GM19455 (cell line): ENCODE measurements around the gene SMOC1.

Experiments
- ATAC-seq: cut with Tn5 transposase; IDR thresholded peaks from one replicate; pipeline ENCODE4 v1.9.1; 2021; ENCODE audit not compliant: unreplicated experiment

SMOC1 gene

DNA sequence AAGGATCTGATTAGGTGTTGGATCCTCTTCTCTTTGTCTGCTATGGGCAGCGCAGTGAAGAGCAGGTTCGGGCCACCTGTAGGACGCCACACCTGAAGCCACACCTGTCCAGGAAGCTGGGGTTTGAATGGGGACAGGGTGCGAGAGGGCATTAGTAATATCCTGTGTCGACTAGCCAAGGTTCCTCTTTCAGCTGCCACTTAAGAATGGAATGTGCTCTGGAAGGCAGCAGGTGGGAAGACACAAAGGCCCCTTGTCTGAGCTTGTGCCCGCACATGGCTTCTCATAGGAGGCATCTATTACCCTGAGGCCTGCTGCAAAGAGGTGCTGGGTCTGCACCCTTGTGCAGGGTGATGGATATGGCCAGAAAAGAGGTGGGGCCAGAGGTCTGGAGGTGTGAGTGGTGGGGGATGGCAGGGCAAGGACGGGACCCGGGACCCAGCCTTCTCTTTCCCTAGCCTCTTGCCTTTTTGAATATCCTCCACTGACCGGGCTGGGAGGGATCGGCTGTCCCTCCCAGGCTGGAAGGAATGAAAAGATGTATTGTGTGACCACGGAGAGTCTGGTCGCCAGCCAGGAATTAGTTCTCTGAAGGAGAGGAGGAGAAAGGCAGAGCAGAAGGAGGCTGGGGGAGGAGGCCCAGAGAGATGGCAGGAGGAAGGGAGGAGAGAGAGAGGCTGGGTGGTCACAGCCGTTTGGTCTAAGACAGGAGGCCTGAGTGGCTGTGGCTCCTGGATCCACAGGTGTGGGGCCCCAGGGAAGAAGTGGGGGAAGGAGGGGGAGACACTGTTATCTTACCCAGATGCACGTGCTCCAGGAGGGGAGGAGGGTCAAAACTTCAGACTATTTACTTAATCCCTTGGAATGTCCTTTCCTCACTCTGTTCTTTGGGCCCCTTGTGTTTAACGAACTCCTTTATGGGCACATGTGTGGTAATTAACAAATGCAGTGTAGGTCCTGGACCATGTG lies 101.5 kb downstream of the SMOC1 start:
- ATAC-seq = no peak

DNA sequence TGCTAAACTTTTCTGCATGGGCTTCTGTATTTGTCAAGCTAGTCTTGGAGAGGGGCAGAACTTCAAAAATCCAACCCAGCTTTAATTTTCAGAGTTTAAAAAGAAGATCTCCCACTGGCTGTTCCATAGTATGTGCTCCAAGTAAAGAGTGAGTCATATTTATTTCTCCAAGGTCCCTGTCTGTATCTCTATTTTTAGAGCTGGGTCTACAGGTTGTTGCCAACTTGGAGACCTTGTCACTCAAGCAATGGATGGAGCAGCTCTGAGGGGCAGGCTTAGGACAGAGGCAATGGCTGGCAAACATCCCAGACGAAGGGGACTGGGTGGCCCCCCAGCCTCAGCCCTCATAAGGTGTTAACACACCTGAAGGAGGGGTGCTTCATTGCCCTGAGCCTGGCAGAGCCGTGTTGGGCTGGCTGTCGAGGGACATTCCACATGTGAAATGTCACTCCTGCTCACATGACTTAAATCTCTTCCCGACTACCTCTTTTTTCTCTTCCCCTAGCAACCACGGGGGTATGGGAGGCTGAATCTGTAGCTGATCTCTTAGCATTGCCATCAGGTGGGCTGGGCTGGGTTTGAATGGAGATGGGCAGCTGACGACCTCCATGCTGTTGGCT lies 103.1 kb downstream of the SMOC1 start:
- ATAC-seq = no peak

DNA sequence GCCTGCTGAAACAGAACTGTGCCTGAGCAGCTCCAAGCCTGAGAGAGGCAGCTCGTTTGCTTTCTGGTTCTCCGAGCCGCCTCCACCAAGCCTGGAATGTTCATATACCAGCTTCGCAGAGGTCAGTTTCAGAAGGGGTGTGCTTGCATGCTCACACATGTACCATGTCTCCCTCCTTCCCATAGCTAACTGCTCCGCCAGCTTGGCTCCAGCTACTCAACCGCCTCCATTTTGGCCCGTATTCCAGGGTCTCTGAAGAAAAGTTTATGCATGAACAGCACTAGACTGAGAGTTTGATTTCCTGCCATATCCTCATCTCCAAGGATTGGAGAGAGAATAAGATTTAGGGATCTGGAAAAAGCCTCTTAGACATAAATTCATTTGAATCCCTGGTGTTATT lies 103.7 kb downstream of the SMOC1 start:
- ATAC-seq = no peak

DNA sequence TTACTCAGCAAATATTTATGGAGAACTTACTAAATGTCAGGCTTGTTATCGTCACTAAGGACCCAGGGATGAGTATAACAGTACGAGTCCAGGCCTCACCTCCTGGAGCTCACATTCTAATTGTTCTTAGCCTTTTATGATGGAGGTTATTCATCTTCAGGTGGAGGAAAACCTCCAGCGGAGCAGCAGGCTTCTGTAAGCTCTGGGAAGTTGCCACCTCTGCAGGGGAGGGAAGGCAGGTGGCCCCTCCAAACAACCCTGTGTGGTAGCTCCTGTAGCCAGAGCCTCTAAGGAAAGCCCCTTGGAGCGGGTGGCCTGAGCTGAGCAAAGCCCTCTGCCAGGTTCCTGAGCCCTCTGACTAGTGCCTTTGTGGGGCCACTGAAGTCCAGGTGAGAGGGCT lies 104.1 kb downstream of the SMOC1 start:
- no peak for ATAC-seq

DNA sequence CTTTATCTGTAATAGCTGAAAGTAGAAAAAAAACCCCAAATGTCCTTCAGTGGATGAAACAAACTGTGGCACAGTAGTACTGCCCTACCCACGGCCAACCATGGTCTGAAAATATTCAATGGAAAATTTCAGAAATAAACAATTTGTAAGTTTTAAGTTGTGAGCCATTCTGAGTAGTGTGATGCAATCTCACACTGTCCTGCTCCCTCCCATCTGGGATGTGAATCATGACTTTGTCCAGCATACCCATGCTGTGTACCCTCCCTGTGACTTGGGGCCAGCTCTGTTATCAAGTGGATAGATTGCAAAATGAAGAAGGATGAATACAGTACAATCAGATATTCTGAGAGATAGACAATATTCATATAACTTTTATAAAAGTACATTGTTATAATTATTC lies 106.2 kb downstream of the SMOC1 start:
- ATAC-seq = no peak

DNA sequence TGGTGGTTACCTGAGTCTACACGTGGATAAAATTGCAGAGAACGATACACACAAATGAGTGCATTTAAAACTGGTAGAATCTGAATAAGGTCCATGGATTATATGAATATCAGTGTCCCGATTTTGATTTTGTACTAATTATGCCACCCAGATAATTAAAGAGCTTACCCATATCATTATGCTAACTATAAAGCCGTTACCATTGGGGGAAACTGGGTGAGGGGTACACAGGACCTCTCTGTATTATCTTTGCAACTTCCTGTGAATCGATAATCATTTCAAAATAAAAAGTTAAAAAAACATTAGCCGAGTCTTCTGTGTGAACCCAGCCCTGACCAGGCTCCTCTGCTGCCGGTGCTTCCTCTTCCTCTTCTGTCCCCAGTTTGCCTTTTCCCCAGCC lies 107.1 kb downstream of the SMOC1 start:
- no peak for ATAC-seq

DNA sequence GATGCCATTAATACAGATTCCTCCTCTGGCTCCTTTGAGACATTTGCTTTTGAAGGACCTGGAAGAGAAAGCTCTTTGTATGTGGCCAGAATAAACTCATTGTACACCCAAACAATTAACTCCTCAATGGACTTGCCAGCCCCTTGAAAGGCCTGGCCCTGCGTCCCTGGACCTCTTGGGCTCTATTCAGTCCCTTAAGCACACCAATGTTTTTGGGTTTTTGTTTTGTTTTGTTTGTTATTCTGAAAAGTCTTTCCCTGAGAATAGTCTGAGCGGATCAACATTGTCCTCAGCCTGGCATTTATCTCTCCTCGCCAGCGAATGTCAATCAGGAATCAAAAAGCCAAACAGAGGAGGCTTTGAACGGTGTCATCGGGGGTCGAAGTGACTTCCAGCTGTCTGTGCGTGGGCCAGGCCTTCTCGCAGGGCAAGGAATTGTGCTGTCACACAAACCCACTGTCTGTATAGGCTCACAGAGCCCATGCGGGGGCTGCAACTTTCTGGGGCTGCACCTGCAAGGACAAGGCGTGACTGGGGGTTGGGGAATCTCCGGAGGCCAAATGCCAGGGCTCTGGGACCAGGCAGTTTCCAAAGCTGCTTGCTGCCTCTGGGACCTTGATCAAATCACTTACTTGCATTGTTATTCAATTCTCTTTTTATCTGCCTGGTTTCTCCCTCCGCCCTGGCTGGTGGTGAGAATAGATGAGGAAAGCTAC lies 108.3 kb downstream of the SMOC1 start:
- no peak for ATAC-seq

DNA sequence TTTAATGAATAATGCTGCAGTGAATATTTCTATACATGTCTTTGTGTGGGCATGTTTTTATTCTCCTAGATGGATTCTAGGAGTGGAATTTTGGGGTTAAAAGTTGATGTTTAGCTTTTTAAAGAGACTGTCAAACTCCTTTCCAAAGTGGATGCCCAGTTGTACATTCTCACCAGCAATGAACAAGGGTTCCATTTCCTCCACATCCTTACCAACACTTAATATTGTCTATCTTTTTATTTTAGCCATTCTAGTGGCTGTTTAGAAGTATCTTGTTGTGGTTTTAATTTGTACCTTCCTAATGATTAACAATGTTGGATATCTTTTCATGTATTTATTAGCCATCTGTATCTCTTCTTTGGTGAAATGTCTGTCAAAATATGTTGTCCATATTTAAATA lies 109.8 kb downstream of the SMOC1 start:
- no peak for ATAC-seq

DNA sequence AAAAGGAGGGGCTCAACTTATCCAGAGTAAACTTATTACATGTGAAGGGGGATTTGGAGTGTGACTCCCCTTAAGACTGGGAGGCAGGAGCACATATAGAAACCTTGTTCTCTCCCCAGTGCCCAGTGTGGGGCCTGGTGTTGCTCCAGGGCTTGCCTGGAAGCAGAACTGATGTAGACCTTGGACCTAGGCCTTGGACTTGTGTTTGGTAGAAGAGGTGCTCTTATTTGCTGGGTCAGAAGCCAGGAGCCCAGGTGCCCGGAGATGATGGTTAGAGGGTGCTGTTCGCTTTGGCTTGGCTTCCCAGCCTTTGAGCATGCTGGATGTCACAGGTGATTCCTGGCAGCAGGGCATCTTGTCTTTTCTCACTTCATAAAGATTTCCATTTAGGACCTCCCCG lies 110.4 kb downstream of the SMOC1 start:
- ATAC-seq = no peak

DNA sequence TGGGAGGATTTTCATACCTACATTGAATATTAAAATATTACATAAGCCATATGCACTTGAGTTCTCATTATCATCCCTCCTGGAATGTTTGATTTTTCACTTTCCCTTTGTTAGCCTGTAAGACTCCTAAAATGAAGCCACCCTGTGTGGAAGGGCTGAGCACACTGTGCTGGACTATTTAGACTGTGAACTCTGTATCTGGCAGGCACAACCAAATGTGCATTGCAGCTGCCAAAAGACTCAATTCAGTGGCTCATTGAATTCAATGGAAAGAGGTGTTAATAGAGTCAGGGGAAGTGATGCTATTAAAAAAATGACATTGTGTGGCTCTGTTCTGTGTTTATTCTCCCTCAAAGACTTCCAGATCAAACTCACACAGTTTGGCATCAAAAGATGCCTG lies 111.1 kb downstream of the SMOC1 start:
- no peak for ATAC-seq

DNA sequence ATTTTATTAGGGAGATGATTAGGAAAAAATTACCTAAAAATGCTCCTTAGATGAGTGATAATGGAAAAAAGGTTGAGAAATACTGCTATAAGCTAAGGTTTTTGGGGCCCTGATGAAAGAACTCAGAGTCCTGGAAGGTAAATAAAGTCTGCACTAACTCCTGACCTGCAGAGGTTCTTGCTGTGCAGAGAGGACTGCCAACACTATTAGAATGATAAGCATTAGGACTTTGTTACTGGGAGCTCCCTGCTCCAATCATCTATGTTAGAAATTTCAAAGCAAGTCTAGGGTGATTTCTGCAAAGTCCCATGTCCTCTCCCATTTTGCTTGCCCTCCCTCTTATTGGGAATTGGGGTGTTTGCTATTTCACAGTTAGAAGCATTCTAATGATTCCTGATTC lies 112.2 kb downstream of the SMOC1 start:
- ATAC-seq = no peak

DNA sequence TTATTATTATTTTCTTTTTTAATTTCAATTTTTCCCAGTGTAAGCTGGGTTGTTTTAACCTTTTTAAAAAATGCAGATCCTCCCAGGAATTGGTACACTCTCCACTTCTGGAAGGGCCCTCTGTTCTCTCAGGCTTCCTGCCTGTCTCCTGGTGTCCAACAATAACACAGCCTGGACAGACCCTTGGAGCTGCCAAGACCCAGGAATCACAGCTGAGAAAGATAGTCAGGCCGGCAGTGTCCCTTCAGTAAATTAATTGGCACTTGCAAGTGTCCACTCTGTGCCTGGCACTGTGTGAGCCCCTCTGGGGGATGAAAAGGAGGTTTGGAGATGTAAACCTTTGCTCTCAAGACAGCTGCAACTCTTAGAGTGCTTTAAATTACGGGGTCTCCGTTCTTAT lies 113.3 kb downstream of the SMOC1 start:
- no peak for ATAC-seq

DNA sequence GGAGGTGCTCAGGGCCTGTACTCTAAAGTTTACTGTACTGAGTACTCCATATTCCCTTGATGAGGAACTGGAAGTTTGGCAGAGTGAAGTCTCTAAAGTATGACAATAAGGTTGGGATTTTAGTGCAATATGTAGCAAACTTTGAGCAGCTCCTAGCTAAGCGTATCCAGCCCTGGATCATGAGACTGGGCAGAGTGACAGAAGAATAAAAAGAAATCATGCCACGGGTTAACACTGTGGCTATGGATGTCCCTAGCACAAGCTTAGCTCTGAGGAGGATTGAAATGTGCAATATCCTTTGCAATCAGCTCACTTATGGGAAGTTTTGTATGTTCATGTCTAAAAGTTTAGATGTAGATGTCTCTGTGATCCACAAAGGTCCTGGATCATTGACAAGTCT lies 114.1 kb downstream of the SMOC1 start:
- ATAC-seq = no peak

DNA sequence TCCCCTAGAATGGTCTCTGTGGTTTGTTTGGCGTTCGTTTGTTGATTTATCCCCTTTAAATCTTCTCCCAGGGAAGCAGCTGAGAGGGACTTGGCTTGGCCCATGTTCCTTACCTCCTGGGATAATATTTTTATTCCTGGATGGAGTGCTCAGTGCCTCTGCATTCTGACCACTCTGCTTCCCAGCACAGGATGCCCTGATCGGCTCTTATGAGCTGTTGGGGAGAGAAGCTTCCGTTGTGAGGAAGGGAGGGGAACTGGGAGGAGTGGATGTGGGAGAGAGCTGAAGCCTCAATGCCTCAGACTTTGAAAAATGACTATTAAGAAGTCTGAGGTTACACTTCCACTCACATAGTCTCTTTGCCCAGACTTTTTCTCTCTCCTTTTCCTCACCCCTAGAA lies 114.8 kb downstream of the SMOC1 start:
- ATAC-seq = no peak

DNA sequence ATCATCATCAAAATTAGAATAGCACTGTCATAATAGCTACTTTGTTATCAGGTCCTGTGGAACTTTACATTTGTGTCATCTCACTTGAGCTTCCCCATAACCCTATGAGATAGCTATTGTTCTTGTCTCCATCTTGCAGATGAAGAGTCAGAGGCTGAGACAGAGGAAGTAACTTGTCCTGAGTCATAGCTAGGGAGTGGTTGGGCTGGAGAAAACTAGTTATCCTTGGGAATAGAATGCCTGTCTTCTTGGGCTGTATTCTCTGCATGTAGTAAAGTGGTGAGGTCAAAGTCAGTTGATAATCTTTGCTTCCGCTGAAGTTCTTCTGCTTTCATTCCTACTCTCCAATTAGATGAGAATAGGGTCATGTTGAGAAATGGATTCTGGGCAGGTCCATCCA lies 117.0 kb downstream of the SMOC1 start:
- no peak for ATAC-seq

DNA sequence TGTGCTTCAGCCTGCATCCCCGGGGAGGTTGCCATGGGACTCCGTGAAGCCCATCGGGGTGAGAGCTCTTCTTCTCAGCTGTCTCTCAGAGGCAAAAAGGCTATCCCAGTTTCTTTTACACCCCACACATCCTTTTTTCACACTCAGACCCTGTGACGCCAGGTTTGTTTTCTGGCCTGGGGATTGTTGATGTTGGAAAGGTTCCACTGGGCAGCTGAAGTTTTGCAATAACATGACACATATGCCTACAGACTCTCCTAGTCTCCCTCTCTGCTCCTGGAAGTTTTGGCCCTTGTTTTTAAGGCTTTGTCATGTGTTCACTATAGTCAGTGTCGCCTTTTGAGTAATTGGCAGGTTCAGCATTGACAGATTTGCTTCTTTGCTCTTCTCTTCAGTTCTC lies 118.6 kb downstream of the SMOC1 start:
- no peak for ATAC-seq

DNA sequence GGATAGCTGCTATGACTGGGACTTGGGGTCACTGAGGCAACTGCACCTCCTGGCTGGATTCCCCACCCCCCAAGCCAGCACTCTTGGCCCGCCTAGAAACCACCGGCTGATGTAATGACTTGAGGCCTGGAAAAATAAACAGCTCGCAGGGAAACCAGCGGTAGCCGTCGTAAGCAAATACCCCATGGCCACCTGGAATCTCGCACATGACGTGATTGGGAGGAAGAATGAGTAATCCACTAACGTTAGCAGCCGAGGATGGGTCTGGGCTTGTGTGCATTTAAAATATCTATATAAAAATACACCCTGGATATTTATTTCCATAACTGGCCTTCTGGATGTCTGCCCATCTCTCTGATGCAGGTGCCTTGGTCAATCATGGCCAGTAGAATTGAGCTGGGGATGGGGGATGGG lies 120.1 kb downstream of the SMOC1 start:
- no peak for ATAC-seq

DNA sequence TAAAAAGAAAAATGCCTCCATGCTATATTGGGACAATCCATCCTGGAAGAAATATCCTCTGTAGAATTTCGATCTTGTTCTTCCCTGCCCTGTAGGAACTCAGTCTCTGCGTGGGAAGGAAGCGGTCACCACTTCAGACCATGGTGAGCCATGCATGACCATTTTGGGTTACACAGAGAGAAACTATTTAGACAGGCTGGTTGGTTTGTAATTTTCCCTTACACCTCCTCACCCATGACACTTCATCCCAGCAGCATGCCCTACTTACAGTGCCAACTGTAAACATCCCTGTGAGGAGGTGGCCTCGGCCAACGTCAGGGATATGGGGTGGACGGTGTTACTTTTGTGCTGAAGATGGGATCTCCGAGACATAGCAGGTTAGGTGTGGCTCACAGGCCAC lies 121.4 kb downstream of the SMOC1 start:
- no peak for ATAC-seq

DNA sequence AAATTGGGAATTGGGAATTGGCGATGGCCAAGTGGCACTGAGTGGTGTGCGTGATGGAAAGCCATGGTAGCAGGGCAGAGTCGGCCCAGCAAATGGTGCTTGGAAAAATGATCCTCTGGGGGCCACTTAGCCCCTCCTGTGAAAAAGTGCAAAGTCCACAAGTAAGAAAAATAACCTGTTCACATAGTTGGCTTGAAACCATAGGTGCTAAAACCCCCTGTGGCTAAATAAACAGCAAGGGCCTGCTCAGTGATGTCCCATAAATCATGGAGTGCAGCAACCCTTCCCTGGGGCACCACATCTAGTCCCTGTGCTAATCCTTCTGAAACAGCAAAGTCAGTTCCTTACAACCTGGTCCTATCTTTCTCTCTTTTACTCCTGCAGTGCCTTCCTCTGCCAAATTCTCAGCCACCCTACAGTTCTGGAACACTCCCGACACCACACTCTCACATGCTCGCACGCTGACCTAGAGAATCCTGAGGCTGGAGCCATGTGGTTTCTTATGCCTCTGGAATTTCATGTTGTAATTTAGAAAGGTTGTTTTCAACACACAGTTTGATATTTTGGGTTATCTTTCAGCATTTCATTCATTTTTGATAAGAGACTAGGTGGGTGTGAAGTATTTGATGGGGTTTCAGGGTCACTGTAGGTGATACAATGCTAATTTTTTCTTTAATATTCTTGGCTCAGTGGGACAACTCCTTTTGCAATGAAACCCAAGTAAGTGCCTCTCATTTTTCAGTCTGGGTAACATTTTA lies 123.6 kb downstream of the SMOC1 start:
- no peak for ATAC-seq

DNA sequence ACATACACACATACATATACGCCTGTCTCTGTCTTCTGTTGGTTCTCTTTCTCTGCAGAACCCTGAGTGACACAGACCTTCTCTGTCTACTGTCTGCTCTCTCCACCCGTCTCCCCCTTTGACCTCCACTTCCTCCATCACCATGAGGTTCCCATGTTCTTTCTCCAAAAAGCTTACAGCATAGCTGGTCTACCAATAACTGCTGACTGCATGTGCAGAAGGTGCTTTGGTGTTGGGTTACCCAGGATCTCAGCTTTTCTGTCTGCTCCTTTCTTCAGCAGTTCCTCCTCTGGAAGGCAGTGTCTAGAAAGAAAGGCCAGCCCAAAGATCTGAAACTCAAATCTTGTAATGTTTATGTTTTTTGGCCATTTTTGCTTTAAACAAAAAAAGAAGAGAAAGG lies 125.6 kb downstream of the SMOC1 start:
- no peak for ATAC-seq

DNA sequence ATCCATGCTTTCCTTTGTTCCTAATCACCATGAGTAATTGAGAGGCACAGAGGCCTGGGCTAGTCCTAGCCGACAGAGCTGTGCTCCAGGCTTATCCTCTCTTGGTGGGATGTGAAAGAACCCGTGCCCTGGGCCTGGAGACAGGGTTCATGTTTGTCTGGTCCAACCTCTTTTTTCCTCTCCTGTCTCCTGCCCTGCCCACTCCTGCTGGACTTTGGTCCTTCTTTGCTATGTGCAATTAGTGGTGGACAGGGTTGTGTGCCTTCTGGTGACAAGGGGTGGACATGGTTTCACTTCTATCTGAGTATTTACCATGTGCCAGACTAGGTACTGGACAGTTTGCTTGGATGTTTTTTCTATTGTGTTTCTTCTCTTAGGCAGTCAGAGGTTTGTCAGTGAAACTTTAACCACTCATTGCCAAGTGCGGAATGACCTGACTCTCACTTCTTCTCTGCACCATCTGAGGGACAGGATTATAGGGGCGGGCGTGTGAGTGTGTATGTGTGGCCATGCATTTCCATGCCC lies 126.1 kb downstream of the SMOC1 start:
- ATAC-seq = no peak
